22Rv1 (cell line): ENCODE measurements around the gene SPTBN2.

Experiments used
- H3K27ac ChIP-seq: fragments of 450-650 bp; 2 replicates; pipeline ENCODE4 v1.5.1; 2017
- ZFX ChIP-seq: fragments of 450-650 bp; IDR thresholded peaks from 2 replicates; pipeline ENCODE4 v1.6.1; 2017; ENCODE audit warnings: antibody characterized with exemption, borderline replicate concordance
- TF ChIP-seq, protein P1 (sequence below): fragments of 450-650 bp; IDR thresholded peaks from 2 replicates; pipeline ENCODE4 v1.5.1; 2017; ENCODE audit warnings: mild to moderate bottlenecking

The SPTBN2 gene

DNA sequence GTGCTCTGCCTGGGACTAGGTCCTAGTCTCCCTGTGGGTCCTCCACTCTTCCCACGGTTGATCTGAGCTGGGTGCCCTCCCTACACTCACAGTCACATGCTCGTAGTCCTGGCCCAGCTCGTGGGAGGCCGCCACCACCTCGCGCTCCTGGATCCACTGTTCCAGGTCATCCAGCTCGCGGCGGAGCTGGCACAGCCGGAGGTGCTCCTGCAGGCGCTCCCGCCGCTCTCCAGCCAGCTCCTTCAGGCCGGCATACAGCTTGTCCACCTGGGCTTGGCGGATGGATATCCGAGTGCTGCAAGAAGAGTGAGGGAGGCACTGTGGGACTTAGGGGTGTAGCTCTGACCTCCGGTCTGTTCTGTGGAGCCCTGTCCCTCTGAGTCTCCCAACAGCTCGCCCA lies 36.6 kb downstream of the SPTBN2 start:
- no peak for TF ChIP-seq ZFX
- TF ChIP-seq, protein P1, sequence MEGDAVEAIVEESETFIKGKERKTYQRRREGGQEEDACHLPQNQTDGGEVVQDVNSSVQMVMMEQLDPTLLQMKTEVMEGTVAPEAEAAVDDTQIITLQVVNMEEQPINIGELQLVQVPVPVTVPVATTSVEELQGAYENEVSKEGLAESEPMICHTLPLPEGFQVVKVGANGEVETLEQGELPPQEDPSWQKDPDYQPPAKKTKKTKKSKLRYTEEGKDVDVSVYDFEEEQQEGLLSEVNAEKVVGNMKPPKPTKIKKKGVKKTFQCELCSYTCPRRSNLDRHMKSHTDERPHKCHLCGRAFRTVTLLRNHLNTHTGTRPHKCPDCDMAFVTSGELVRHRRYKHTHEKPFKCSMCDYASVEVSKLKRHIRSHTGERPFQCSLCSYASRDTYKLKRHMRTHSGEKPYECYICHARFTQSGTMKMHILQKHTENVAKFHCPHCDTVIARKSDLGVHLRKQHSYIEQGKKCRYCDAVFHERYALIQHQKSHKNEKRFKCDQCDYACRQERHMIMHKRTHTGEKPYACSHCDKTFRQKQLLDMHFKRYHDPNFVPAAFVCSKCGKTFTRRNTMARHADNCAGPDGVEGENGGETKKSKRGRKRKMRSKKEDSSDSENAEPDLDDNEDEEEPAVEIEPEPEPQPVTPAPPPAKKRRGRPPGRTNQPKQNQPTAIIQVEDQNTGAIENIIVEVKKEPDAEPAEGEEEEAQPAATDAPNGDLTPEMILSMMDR = no peak

DNA sequence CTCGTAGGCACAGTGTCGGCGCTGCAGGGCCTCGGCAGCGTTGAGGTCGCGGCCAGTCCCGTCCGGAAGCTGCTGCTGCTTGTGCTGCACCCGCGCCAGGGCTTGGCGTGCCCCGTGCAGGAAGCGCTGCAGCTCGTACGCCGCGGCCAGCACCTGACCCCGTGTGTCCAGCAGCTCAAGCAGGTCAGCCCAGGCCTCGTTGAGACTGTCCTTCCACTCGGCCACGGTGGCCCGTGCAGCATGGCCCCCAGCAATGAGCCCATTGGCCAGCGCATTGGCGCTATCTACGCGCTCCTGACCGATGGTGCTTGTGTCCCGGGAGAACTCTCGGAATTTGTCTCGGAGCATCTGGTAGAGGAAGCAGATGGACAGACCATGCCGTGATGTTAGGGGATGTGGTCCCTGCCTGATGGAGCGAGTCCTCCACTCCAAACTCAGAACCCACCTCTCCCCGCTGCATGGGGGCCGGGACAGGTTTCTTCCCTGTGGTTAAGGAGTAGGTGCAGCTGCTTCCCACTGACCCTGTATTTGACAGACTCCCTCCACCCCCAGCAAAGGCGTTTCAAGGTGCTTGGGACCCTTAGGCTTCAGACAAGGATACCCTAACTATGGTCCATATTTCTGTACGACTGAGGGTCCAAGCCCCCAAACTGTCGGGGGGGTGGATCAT lies 37.6 kb downstream of the SPTBN2 start:
- TF ChIP-seq, protein P1 = no peak
- no peak for TF ChIP-seq ZFX
- H3K27ac ChIP-seq = no peak overlapping the region

More for the DNA sequence above, 36.6 kb downstream of the SPTBN2 start:
- H3K27ac ChIP-seq = no peak overlapping the region

DNA sequence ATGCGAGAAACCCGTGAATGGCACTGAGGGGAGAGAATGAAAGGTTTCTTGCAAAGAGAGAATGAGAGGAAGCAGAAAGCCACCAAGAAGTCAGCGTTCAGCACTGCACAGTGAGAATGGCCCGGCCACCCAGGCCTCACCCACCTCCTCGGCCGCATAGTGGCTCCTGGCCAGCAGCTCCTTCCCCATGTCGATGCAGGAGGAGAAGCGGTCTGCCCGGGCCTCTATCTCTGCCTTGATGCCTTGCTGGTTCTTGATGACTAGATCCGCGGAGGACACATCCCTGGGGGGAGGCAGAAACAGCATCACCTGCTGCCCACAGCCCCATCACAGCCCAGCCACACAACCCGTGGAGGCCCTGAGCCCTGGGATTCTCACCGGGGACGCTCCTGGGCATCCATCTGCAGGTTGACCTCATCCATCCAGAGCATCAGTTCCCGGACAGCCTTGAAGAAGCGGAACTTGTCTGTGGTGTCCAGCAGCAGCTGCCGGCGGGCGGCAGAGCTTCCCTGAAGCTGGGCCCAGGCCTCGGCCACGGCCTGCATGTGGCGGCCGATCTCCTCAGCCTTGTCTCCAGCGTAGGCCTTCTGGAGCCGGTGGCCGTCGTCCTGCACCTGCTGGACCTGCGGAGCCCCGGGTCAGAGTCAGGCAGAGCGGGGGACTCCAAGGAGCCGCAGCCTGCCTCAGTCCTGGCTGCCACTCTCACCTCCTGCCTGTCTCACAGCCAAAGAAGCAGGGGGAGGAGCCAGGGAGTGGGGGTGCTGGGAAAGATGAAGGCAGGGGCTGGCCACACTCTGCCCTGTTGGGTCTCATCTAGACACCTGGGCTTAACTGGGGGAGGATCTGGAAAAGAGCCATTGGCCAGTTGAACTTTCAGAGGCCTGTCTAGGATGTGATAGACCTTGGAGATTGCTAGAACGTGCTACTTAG lies 39.1 kb downstream of the SPTBN2 start:
- TF ChIP-seq, protein P1 = no peak
- no peak for TF ChIP-seq ZFX
- no peak overlapping the region for H3K27ac ChIP-seq

DNA sequence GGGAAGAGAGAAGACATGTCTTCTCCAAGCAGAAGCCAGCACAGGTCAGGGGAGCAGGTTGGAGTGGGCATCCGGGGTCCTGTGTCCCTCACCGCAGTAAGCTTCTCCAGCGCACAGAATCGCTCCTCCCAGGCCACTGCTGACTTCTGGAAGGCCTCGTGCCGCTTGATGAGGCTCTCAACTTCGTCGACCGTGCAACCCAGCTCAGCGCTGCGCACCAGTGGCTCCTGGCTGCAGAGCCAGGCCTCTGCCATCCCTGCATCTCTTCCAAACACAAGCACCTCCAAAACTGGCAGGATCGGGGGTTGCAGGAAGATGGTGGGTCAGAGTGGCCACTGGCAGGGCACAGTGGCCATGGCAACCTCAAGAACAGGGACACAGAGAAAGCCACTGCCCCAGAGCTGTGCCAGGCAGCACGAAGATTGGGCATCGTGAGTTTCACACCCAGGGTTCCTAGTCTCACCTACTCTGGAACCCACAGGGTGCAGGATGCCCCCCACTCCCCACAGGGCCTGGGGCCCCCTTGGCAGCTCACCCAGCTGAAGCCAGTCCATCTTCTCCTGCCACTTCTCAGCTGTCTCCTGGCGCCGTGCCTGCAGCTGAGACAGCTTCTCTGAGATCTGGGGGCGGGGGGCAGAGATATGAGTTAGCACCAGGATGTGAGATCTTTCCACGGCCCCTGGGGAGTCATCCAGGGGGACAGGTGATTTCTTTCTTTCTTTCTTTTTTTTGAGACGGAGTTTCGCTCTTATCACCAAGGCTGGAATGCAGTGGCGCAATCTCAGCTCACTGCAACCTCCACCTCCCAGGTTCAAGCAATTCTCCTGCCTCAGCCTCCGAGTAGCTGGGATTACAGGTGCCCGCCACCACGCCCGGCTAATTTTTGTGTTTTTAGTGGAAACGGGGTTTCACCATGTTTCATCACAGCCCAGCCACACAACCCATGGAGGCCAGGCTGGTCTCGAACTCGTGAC lies 40.2 kb downstream of the SPTBN2 start:
- TF ChIP-seq ZFX = no peak
- TF ChIP-seq, protein P1 = no peak
- H3K27ac ChIP-seq = no peak overlapping the region

DNA sequence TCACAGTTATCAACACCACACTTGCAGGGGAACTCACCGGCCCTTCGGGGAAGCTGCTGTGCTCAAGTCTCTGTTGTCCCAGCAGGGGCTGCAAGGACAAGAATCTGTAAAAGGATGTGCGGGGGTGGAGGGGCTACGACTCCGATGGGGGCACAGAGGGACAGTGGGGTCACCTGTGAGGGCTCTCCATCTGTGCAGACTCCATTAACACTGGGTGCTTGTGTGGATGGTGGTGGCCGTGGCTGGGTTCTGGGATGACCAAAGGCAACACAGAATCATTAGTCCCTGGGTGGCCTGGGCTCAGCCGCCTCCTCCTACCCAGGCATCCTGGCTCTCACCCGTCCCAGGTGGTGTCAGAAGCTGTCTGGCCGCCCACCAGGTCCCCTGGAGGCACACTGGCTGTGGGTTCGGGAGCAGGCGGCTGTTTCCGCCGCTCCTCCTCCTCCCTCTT lies 41.2 kb downstream of the SPTBN2 start:
- TF ChIP-seq ZFX = no peak
- TF ChIP-seq, protein P1 = no peak
- no peak overlapping the region for H3K27ac ChIP-seq

DNA sequence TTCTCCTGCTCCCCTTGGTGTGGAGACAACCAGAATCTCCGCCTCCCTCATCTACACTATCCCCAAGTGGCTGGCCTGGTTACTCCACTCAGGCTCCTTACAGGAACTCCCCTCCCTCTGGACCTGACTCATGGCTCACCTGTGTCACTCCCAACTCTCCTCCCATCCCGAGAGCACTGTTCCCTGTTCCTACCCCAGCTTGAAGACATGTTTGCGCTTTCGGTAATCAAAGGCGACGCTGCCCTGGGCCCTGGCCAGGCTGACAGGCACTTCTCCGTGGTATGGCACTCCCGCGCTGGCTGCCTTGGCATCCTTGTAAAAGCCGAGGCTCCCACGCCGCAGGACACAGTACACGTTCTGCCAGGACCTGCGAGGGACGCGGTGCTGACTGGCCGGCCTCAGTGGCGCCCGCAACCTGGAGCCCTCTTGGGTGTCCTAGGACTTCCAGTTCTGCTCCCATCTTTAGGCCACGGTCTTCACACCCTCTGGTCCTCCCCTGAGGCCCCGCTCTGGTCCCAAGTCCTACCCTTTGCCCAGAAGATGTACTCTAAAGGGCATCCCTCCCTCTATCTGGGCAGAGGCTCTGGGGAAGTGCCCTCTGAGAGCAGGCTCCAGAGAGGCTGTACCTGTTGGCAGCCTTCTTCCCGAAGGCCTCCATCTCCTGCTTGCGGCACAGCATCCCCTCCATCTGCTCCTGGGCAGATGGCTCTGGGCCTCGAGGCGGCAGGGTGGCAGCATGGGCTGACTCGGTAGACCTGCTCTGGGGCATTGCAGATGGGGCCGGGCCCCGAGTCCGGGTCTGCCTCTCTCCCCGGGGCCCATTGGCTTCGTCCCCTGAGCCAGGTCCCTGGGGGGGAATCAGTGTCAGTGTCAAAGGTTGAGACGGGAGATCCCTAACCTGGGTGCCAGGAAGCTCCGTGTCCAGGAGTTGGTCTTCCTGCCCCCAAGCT lies 41.9 kb downstream of the SPTBN2 start:
- no peak overlapping the region for H3K27ac ChIP-seq

More for the DNA sequence above, 41.9 kb downstream of the SPTBN2 start:
- TF ChIP-seq, protein P1 = no peak
- TF ChIP-seq ZFX = no peak
